H1 (cell line): Measurements from ENCODE around the gene TCF7L1. TPM values are rescaled to one million over a fixed set of nuclear protein-coding genes. Genes with fewer than 3 reads are reported as not detected.

Source experiments
- CEBPB ChIP-seq: IDR thresholded peaks from 2 replicates; pipeline ENCODE4 v1.6.1; 2012; ENCODE audit warnings: low read depth, low read length
- CHD1 ChIP-seq: IDR thresholded peaks from 2 replicates; pipeline ENCODE4 v1.6.1; 2012; ENCODE audit warnings: low read depth, low read length, improper control_type of control experiment
- EP300 ChIP-seq, 2 experiments: IDR thresholded peaks; 1 replicate in 1 of 2; 2 replicates in 1 of 2; pipeline ENCODE4 v1.6.1; 2011 to 2012; ENCODE audit warnings: low read depth in 2 of 2, low read length in 2 of 2, mild to moderate bottlenecking in 2 of 2, borderline replicate concordance in 1 of 2, inconsistent platforms in 1 of 2, moderate library complexity in 1 of 2
- KDM1A ChIP-seq: fragments of 200-600, 300-600 bp; sonication (generic); IDR thresholded peaks from 2 replicates; pipeline ENCODE4 v1.7.1; 2016; ENCODE audit warnings: mild to moderate bottlenecking, low read length, borderline replicate concordance
- PHF8 ChIP-seq: fragments of 200-600 bp; sonication (generic); conservative IDR thresholded peaks from 2 replicates; pipeline ENCODE4 v1.7.1; 2012; ENCODE audit warnings: low read depth, mild to moderate bottlenecking, inconsistent platforms, low read length, moderate library complexity
- RBBP5 ChIP-seq: IDR thresholded peaks from 2 replicates; pipeline ENCODE4 v1.7.1; 2012; ENCODE audit warnings: low read depth, mild to moderate bottlenecking, inconsistent platforms, low read length, moderate library complexity, borderline replicate concordance
- polyA plus RNA-seq, 7 experiments: library from polyadenylated mRNA; depleted of rRNA in 3 of 7; stranded (reverse) in 5 of 7; unstranded in 2 of 7; fragments of >200 nt in 5 of 7; fragments of 200-250 nt in 2 of 7; gene quantifications; 1 replicate in 5 of 7; 2 replicates in 1 of 7; 4 replicates in 1 of 7; pipeline versions ENCODE4 v1.2.1 to v1.2.3, GENCODE V29; 2011 to 2013; ENCODE audit warnings: missing spikeins in 2 of 7, mixed read lengths in 2 of 7
- total RNA-seq: library from RNA; stranded (reverse); fragmentation: NEBNext Ultra II Directional; extraction: Animal tissue kit (Norgen Biotek cat#: 25700); gene quantifications from 2 replicates; pipeline ENCODE4 v1.2.1, GENCODE V29; 2021

The TCF7L1 gene
- total and polyA plus RNA-seq, 2 of the 8 experiments (the other 6 are each of a cell fraction or from before 2014, with no cell fraction given): 27.5 to 108 TPM

DNA sequence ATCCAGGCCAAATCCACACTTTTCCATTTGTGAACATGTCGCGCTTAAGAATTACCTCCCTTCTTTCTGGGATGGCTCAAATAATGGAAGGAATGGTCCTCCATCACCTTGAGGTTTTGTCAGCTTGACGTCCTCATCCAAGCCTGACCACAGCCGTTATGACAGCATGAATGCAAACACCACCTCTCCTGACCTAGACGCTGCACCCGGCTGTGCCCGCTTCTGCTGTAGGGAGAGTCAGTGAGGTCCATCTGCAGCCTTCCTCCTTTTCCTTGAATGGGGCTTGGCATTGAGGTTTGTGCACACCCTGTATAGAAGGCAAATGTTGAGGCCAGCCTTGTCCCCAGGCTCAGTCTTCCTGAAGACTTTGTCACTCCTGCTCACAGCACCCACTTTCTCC lies 109.1 kb downstream of the TCF7L1 start (continued):
- TF ChIP-seq CEBPB (no peak), RBBP5 (no peak), KDM1A (no peak), EP300 (IDR thresholded peaks at IDR 0.05; ENCODE audit: borderline replicate concordance in 1 of 2, low read depth in 2 of 2, low read length in 2 of 2) (no peak), PHF8 (no peak), CHD1 (no peak)
- TF ChIP-seq, all 59 proteins: peak for 0
